Lower leg skin (tissue), 3 donors: ENCODE data around the gene MRPL34.

Experiments
- POLR2A ChIP-seq, 2 donors: fragments of 450-650 bp; IDR thresholded peaks; one replicate each; pipeline ENCODE4 v1.6.1; 2016 to 2017; ENCODE audit warnings: antibody characterized with exemption in 2 of 2, mild to moderate bottlenecking in 1 of 2, moderate library complexity in 1 of 2
- TF ChIP-seq, protein P1 (sequence below), 3 donors: fragments of 450-650 bp; IDR thresholded peaks; one replicate each; pipeline ENCODE4 v1.5.1; 2016; ENCODE audit warnings: antibody characterized with exemption in 3 of 3, mild to moderate bottlenecking in 3 of 3, moderate library complexity in 2 of 3

DNA sequence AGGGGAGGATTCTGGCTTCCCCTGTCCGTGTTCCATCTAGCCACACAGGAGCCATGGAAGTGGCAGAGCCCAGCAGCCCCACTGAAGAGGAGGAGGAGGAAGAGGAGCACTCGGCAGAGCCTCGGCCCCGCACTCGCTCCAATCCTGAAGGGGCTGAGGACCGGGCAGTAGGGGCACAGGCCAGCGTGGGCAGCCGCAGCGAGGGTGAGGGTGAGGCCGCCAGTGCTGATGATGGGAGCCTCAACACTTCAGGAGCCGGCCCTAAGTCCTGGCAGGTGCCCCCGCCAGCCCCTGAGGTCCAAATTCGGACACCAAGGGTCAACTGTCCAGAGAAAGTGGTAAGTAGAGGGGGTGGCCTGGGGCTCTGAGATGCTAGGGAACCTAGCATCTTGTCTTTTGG is 36.9 kb upstream of the MRPL34 start:
- TF ChIP-seq, protein P1, sequence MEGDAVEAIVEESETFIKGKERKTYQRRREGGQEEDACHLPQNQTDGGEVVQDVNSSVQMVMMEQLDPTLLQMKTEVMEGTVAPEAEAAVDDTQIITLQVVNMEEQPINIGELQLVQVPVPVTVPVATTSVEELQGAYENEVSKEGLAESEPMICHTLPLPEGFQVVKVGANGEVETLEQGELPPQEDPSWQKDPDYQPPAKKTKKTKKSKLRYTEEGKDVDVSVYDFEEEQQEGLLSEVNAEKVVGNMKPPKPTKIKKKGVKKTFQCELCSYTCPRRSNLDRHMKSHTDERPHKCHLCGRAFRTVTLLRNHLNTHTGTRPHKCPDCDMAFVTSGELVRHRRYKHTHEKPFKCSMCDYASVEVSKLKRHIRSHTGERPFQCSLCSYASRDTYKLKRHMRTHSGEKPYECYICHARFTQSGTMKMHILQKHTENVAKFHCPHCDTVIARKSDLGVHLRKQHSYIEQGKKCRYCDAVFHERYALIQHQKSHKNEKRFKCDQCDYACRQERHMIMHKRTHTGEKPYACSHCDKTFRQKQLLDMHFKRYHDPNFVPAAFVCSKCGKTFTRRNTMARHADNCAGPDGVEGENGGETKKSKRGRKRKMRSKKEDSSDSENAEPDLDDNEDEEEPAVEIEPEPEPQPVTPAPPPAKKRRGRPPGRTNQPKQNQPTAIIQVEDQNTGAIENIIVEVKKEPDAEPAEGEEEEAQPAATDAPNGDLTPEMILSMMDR (IDR thresholded peaks at IDR 0.05) = no peak
- TF ChIP-seq POLR2A (IDR thresholded peaks at IDR 0.05) = no peak
